Liver (tissue), 3 donors: ENCODE data around the gene MUC2.

Experiments
- GABPA ChIP-seq, 2 donors: IDR thresholded peaks in 1 of 2; conservative IDR thresholded peaks in 1 of 2; 2 replicates each; pipeline ENCODE4 v1.6.1; 2016; ENCODE audit warnings: antibody characterized with exemption in 2 of 2, mild to moderate bottlenecking in 1 of 2, moderate library complexity in 1 of 2
- NR2F2 ChIP-seq: IDR thresholded peaks from 2 replicates; pipeline ENCODE4 v1.6.1; 2016; ENCODE audit warnings: antibody characterized with exemption
- RAD21 ChIP-seq, 2 donors: IDR thresholded peaks; 2 replicates each; pipeline ENCODE4 v1.6.1; 2016; ENCODE audit warnings: antibody characterized with exemption in 2 of 2, mild to moderate bottlenecking in 2 of 2
- RXRA ChIP-seq, 2 donors: IDR thresholded peaks; 2 replicates each; pipeline ENCODE4 v1.6.1; 2017 to 2018; ENCODE audit warnings: antibody characterized with exemption in 2 of 2, mild to moderate bottlenecking in 1 of 2
- SP1 ChIP-seq: IDR thresholded peaks from 2 replicates; pipeline ENCODE4 v1.6.1; 2018; ENCODE audit warnings: antibody characterized with exemption, mild to moderate bottlenecking
- TAF1 ChIP-seq: conservative IDR thresholded peaks from 2 replicates; pipeline ENCODE4 v1.6.1; 2016; ENCODE audit warnings: antibody characterized with exemption, mild to moderate bottlenecking
- TF ChIP-seq, protein P1 (sequence below): fragments of 150-350 bp; IDR thresholded peaks from 2 replicates; pipeline ENCODE4 v1.5.1; 2017; ENCODE audit warnings: improper control_type of control experiment, low read depth, low read length; ENCODE audit not compliant: missing input control
- TF ChIP-seq, protein P2 (sequence below): IDR thresholded peaks from 2 replicates; pipeline ENCODE4 v1.6.1; 2016; ENCODE audit warnings: antibody characterized with exemption
- TF ChIP-seq, protein P3 (sequence below): IDR thresholded peaks from 2 replicates; pipeline ENCODE4 v1.6.1; 2016; ENCODE audit warnings: antibody characterized with exemption
- donor health status: healthy.
- donor health status: healthy.

DNA sequence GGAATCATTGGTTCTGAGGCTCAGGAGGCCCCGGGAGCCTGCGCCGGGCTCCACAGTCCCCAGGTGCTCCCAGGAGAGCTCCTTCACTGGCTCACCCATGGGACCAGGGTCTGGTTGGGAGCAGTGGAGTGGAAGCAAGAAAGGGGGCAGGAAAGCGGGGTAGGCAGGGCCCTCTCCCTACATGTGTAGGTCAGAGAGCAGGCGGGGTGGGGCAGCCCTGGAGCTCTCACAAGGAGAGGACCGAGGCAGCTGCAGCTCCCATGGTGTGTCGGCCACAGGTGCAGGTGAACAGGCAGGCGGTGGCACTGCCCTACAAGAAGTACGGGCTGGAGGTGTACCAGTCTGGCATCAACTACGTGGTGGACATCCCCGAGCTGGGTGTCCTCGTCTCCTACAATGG, 28.3 kb downstream of the MUC2 start:
- no peak for TF ChIP-seq RAD21 (IDR thresholded peaks at IDR 0.05)
- TF ChIP-seq, protein P1, sequence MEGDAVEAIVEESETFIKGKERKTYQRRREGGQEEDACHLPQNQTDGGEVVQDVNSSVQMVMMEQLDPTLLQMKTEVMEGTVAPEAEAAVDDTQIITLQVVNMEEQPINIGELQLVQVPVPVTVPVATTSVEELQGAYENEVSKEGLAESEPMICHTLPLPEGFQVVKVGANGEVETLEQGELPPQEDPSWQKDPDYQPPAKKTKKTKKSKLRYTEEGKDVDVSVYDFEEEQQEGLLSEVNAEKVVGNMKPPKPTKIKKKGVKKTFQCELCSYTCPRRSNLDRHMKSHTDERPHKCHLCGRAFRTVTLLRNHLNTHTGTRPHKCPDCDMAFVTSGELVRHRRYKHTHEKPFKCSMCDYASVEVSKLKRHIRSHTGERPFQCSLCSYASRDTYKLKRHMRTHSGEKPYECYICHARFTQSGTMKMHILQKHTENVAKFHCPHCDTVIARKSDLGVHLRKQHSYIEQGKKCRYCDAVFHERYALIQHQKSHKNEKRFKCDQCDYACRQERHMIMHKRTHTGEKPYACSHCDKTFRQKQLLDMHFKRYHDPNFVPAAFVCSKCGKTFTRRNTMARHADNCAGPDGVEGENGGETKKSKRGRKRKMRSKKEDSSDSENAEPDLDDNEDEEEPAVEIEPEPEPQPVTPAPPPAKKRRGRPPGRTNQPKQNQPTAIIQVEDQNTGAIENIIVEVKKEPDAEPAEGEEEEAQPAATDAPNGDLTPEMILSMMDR = no peak
- no peak for TF ChIP-seq NR2F2
- TF ChIP-seq RXRA (IDR thresholded peaks at IDR 0.05) = no peak
- TF ChIP-seq, protein P2, sequence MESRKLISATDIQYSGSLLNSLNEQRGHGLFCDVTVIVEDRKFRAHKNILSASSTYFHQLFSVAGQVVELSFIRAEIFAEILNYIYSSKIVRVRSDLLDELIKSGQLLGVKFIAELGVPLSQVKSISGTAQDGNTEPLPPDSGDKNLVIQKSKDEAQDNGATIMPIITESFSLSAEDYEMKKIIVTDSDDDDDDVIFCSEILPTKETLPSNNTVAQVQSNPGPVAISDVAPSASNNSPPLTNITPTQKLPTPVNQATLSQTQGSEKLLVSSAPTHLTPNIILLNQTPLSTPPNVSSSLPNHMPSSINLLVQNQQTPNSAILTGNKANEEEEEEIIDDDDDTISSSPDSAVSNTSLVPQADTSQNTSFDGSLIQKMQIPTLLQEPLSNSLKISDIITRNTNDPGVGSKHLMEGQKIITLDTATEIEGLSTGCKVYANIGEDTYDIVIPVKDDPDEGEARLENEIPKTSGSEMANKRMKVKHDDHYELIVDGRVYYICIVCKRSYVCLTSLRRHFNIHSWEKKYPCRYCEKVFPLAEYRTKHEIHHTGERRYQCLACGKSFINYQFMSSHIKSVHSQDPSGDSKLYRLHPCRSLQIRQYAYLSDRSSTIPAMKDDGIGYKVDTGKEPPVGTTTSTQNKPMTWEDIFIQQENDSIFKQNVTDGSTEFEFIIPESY = no peak
- TF ChIP-seq SP1 = no peak
- TF ChIP-seq, protein P3, sequence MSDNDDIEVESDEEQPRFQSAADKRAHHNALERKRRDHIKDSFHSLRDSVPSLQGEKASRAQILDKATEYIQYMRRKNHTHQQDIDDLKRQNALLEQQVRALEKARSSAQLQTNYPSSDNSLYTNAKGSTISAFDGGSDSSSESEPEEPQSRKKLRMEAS = no peak
- no peak for TF ChIP-seq GABPA (IDR thresholded peaks at IDR 0.05 in 1 of 2, conservative IDR thresholded peaks at IDR 0.05 in 1 of 2)
- TF ChIP-seq TAF1 = no peak
